ENCODE measurements around the gene RPTOR. TPM values are rescaled to one million over a fixed set of nuclear protein-coding genes. Genes with fewer than 3 reads are reported as not detected.
A peak's percentile ranks its signal among the peaks of the same experiment; 100 is the strongest.

RPTOR gene
- total RNA-seq, 1 experiment from 2014 or later = 30.6 TPM

GRCh38 chr17:80843741-80844156 is 299.1 kb downstream of the RPTOR start:
- peaks cover 23% of the 10 kb centered on the region for H3K36me3 ChIP-seq
- DNase-seq = no peak
- H3K27me3 ChIP-seq = no peaks in the 10 kb centered on the region
- no peaks in the 10 kb centered on the region for H3K9me3 ChIP-seq
- H3K4me3 ChIP-seq = no peak overlapping the region

GRCh38 chr17:80844418-80844990 is 299.9 kb downstream of the RPTOR start:
- Histone ChIP-seq H3K4me3 (no peak overlapping the region), H3K27me3 (no peaks in the 10 kb centered on the region), H3K36me3 (peaks cover 23% of the 10 kb centered on the region), H3K9me3 (no peaks in the 10 kb centered on the region)
- no peak for DNase-seq

- Histone ChIP-seq H3K4me3 (no peak overlapping the region), H3K9me3 (no peaks in the 10 kb centered on the region), H3K27me3 (no peaks in the 10 kb centered on the region), H3K36me3 (peaks cover 20% of the 10 kb centered on the region)
- DNase-seq = no peak
Observed at GRCh38 chr17:80845069-80845862, 300.6 kb downstream of the RPTOR start.

GRCh38 chr17:80845863-80846671 is 301.4 kb downstream of the RPTOR start:
- peaks cover 20% of the 10 kb centered on the region for H3K36me3 ChIP-seq
- no peaks in the 10 kb centered on the region for H3K27me3 ChIP-seq
- H3K9me3 ChIP-seq = no peaks in the 10 kb centered on the region
- no peak overlapping the region for H3K4me3 ChIP-seq
- DNase-seq = no peak

GRCh38 chr17:80846932-80847331 is 302.3 kb downstream of the RPTOR start:
- Histone ChIP-seq H3K27me3 (no peaks in the 10 kb centered on the region), H3K9me3 (no peaks in the 10 kb centered on the region), H3K36me3 (peaks cover 22% of the 10 kb centered on the region), H3K4me3 (no peak overlapping the region)
- DNase-seq = no peak

GRCh38 chr17:80847496-80848230 is 303.0 kb downstream of the RPTOR start:
- DNase-seq = no peak

GRCh38 chr17:80848449-80849102 is 303.9 kb downstream of the RPTOR start:
- H3K9me3 ChIP-seq = no peaks in the 10 kb centered on the region
- peaks cover 25% of the 10 kb centered on the region for H3K36me3 ChIP-seq
- no peaks in the 10 kb centered on the region for H3K27me3 ChIP-seq
- no peak overlapping the region for H3K4me3 ChIP-seq
- no peak for DNase-seq

More at GRCh38 chr17:80847496-80848230, 303.0 kb downstream of the RPTOR start:
- no peaks in the 10 kb centered on the region for H3K27me3 ChIP-seq
- peaks cover 22% of the 10 kb centered on the region for H3K36me3 ChIP-seq
- H3K4me3 ChIP-seq = no peak overlapping the region
- H3K9me3 ChIP-seq = no peaks in the 10 kb centered on the region

- Histone ChIP-seq H3K36me3 (peaks cover 25% of the 10 kb centered on the region), H3K27me3 (no peaks in the 10 kb centered on the region), H3K4me3 (no peak overlapping the region), H3K9me3 (no peaks in the 10 kb centered on the region)
- DNase-seq = no peak
Observed at GRCh38 chr17:80849119-80849518, 304.5 kb downstream of the RPTOR start.

- no peak for DNase-seq
- peaks cover 29% of the 10 kb centered on the region for H3K36me3 ChIP-seq
- no peaks in the 10 kb centered on the region for H3K9me3 ChIP-seq
- no peak overlapping the region for H3K4me3 ChIP-seq
- no peaks in the 10 kb centered on the region for H3K27me3 ChIP-seq
Observed at GRCh38 chr17:80850109-80850508, 305.5 kb downstream of the RPTOR start.

- Histone ChIP-seq H3K36me3 (peaks cover 33% of the 10 kb centered on the region), H3K4me3 (no peak overlapping the region), H3K27me3 (no peaks in the 10 kb centered on the region), H3K9me3 (no peaks in the 10 kb centered on the region)
- DNase-seq = peak; percentile 65
Observed at GRCh38 chr17:80850817-80851216, 306.2 kb downstream of the RPTOR start.

GRCh38 chr17:80851277-80851925 is 306.8 kb downstream of the RPTOR start:
- Histone ChIP-seq H3K9me3 (no peaks in the 10 kb centered on the region), H3K36me3 (peaks cover 28% of the 10 kb centered on the region), H3K27me3 (no peaks in the 10 kb centered on the region), H3K4me3 (no peak overlapping the region)
- DNase-seq = no peak

- no peak for DNase-seq
- Histone ChIP-seq H3K27me3 (no peaks in the 10 kb centered on the region), H3K36me3 (peaks cover 30% of the 10 kb centered on the region), H3K9me3 (no peaks in the 10 kb centered on the region), H3K4me3 (no peak overlapping the region)
Observed at GRCh38 chr17:80852476-80853015, 307.9 kb downstream of the RPTOR start.

- no peak for DNase-seq
- Histone ChIP-seq H3K36me3 (peaks cover 32% of the 10 kb centered on the region), H3K9me3 (no peaks in the 10 kb centered on the region), H3K4me3 (no peak overlapping the region), H3K27me3 (no peaks in the 10 kb centered on the region)
Observed at GRCh38 chr17:80853076-80853475, 308.4 kb downstream of the RPTOR start.

GRCh38 chr17:80854220-80854619 is 309.6 kb downstream of the RPTOR start:
- Histone ChIP-seq H3K9me3 (no peaks in the 10 kb centered on the region), H3K36me3 (peaks cover 30% of the 10 kb centered on the region), H3K27me3 (no peaks in the 10 kb centered on the region), H3K4me3 (no peak overlapping the region)
- no peak for DNase-seq

- H3K4me3 ChIP-seq = no peak overlapping the region
- no peaks in the 10 kb centered on the region for H3K9me3 ChIP-seq
- H3K27me3 ChIP-seq = no peaks in the 10 kb centered on the region
- DNase-seq = no peak
- peaks cover 42% of the 10 kb centered on the region for H3K36me3 ChIP-seq
Observed at GRCh38 chr17:80855196-80855947, 310.7 kb downstream of the RPTOR start.

Measured in MG63 (cell line).